HG03108 (cell line): ENCODE results near the gene NEURL1.

Experiments used
- ATAC-seq: cut with Tn5 transposase; IDR thresholded peaks from one replicate; pipeline ENCODE4 v1.9.1; 2021; ENCODE audit warnings: moderate library complexity; ENCODE audit not compliant: unreplicated experiment

The NEURL1 gene

DNA sequence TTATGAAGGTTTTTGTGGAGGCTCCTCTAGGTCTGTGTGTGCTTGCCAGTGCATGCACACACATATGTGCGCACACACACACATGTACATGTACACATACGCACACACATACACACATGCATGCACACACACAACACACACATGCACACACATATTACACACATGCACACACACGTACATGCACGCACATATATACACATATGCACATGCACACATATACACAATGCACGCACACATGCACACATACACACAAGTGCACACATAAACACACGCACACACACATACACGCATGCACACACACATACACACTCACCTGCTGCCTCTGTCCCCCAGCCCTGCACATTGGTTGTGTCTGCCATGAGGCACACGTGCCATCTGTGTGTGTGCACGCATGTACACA lies 66.3 kb downstream of the NEURL1 start:
- ATAC-seq: no peak

DNA sequence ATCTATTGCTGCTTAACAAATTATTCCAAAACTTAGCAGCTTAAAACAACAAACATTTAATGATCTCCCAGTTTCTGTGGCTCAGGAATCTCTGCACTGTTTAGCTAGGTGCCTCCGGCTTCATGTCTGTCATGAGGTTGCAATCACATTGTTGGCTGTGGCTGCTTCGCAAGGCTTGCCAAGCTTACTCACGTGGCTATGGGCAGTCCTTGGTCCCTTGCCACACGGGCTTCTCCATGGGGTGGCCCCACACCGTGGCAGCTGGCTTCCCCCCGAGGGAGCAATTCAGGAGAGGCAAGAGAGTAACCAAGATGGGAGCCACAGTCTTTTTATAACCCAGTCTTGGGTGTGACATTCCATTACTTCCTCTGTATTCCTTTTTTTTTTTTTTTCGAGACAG lies 67.4 kb downstream of the NEURL1 start:
- no peak for ATAC-seq

DNA sequence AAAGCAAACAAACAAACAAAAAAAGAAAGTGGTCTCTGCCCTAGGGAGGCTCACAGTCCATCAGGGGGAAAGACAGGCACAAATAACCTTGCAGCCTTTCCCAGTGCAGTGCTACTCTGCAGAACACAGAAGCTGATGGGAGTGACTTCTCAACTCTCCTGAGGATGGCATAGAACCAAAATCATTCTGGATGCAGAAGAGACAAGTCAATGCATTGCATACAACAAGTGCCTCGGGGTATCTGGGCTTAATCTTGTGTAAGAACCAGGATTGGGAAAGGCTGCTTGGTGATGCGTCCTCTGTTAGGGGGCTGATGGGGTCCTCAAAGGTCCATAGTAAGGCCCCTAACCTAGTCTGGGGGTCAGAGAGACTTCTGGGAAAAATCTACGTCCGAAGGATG lies 68.9 kb downstream of the NEURL1 start:
- no peak for ATAC-seq

DNA sequence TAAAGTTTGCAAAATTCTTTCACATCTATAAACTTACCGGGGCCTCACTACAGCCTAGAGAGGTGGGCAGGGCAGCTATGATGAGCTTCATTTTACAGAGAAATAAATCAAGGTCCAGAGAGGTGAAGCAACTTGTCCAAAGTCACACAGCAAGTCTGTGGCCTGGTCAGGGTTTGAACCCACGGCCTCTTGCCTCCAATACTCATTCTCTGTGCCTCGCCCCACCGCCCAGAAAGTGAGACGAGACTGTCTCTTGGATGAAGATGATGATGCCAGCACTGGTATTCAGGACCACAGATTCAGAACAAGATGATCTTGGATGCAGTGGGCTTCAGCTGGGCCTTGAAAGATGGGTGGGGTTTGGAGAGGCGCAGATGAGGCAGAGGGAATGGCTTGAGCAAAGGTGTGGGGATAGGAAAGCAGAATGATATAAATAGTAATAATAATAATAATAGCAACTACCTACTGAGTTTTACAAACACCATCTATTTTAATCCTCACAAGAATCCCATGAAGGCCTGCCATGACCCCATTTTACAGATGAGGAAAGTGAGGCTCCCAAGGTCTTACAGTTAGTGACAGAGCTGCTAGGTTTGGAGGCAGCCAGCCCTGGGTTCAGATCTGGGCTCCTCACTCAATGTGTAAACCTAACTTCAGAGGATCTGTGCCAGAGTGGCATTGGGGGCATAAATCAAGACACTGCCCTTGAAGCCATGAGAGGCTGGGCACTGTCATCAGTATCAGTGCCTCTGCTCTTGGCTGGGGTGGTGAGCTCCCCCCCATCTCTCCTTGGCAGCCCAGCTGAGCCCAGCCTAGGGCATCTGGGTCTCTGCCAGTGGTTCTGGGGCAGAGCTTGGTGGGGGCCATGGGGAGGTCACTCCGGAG lies 70.0 kb downstream of the NEURL1 start:
- no peak for ATAC-seq

DNA sequence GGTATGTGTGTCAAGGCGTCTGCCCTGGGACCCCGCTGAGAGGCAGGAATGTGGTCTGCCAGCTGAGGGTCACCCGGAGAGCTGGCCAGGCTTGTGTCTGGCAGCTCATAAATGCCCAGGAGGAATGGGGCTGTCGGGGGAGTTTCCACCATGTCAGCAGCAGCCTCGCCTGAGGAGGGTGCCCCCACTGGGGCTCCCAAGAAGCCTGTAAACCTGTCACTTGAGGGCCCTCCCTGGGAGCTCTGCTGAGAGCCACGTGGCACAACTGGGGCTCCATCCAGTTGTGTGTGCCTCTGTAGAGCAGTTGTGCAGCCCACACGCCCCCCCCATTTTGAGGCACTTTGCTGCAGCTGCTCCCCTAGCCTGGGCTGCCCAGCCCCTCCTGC lies 70.6 kb downstream of the NEURL1 start:
- ATAC-seq: no peak

DNA sequence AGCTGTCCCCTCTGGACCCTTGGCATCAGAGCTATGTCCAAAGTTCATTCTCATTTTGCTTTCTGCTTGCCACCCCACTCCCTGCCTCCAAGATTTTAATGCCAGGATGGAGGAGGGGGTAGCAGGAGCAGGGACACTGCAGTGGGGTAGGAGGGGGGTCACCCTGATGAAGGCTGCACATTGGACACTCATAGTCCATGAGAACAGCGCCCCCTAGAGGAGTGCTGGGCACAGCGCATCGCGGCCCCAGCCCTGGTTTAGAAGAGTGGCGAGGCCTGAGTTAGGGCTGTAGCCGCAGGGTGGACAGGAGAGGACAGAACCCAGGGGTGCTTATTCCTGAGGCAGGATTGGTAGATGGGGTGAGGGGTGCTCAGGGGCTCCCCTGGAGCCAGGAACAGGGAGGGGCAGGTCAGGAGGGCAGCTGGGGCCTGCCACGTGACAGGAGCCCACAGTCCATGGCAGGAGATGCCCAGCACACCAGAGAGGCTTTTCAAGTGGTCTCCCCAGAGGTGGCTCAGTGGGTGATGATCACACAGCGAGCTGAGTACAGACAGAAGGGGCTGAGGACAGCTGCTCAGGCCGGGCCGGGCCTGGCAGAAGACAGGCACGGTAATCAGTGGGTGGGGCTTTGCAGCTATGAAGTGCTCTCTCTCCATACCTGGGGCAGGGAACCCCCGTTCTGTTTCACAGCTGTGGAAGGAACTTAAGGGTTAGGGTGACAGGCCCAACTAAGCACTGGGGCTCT lies 71.4 kb downstream of the NEURL1 start:
- ATAC-seq: no peak

DNA sequence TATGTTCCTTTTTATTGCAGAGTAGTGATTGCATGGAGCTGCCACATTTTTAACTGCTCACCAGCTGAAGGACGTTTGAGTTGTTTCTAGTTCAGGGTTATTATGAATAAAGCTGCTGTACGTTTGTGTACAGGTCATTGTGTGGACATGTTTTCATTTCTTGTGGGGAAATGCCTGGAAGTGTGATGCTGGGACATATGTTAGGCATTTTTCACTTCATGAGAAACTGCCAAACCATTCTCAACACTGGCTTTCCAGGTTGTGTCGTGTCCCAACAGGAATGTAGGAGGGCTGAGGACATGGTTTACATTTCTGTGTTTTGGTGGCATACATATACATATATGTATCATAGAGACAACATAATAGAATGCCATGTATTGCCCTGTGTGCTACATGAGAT lies 73.0 kb downstream of the NEURL1 start:
- no peak for ATAC-seq

DNA sequence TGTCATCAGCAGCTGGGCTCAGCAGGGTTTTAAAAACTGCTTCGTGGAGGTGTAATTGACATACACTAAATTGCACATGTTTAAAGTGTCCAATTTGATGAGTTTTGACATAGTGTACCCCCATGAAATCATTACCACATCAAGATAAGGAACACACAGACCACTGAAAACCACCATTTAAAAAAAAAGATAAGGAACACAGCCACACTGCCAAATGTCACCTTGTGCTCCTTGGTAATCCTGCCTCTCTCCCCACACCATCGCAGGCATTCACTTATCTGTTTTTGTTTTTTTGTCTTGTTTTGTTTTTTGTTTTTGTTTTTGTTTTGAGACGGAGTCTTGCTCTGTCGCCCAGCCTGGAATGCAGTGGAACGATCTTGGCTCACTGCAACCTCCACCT lies 75.0 kb downstream of the NEURL1 start:
- ATAC-seq: no peak

DNA sequence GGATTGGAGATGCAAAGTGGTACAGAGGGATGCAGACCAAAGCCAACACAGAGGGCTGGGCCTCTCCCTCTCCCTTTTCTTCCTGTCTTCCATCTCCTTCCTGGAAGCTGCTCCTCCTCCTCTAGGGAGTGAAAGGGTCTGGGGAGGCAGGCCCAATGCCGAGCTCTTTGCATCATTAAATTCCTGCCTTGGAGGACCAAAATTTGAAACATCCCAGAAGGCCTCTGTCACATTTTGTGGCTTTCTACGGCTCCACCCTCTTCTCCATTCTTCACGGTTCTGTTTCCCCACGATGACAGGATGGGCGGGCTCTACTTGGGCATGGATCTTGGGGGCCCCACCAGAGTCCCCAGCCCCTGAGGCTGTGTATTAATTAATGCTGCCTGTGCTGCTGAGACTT lies 76.4 kb downstream of the NEURL1 start:
- no peak for ATAC-seq

DNA sequence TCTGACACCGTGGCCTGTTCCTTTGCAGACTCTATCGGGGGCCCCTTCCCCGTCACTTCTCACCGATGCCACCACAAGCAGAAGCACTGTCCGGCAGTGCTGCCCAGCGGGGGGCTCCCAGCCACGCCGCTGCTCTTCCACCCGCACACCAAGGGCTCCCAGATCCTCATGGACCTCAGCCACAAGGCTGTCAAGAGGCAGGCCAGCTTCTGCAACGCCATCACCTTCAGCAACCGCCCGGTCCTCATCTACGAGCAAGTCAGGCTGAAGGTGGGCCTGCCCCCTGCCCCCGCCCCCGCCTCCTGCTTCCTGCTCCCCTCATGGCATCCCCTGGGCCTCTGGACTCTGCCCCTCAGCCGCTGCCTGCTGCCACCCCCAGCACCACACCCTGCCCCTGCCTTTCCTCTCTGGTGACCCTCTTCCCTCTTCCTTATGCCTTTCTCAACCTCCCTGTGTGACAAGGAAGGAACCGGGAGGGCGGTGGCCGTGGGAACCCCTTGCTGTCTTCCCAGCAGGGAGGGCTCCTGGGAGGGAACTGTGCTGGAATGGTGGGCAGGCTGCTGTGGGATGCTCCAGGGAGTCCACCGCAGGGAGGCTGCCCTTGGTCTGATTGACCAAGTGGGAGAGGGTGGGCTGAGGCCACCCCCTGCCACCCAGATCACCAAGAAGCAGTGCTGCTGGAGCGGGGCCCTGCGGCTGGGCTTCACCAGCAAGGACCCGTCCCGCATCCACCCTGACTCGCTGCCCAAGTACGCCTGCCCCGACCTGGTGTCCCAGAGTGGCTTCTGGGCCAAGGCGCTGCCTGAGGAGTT lies 77.5 kb downstream of the NEURL1 start:
- ATAC-seq: no peak

DNA sequence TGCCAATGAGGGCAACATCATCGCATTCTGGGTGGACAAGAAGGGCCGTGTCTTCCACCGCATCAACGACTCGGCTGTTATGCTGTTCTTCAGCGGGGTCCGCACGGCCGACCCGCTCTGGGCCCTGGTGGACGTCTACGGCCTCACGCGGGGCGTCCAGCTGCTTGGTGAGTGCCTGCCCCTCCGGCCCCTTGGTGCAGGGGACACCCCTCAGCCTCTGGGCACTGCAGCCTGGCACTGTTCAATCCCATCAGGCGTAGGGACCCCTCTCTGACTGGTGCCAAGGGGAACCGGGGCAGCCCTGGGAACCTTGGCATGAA lies 78.1 kb downstream of the NEURL1 start:
- no peak for ATAC-seq

DNA sequence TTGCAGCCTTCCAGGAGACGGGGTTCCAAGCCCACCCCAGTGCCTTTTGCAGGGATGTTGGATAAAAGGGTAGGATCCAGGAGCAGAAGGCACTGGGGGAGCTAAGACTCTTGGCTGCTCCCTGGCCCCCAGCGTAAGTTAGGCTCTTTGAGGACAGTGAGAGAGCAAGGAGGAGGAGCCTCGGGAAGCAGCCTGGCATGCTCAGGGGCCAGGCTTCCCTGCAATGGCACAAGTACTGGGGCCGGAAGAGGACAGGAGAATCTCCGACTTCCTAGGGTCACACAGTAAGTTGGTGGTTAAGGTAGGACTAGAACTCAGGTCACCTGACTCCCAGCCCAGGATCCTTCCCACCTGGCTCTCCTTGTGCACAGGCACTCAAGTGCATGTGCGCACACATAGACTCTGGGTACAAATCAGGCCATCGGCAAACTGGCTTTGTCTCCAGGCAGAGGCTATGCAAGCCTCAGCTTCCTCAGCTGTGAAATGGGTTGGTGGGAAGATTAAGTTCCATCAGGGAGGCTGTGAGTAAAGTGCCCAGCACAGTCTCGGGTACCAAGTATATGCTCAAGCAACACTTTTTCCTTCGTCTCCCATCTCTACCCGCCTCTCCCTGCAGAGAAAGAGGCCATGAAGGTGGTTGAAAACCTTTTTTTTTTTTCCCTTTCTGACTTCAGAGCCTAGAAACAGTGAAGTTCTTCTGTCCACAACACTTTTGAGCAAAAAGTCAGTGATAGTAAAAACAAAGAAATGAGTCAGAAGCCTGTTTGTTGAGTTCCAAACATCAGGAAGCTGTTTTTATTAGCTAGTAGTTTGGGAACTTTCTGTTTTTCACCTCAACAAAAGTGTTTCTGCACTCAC lies 79.1 kb downstream of the NEURL1 start:
- ATAC-seq: no peak

DNA sequence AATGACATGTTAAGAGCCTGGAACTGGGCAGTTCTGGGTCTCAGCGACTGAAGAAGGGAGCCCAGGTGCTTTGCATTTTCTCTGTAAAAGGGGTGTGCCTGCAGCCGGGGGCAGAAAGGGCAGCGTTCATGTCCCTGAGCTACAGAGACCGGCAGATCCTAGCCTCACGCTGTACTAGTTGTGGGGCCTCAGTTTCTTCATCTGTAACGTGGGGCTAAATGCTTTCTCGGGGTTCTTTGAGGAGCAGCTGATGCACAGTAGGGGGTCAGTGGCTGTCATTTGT lies 79.6 kb downstream of the NEURL1 start:
- ATAC-seq: no peak

DNA sequence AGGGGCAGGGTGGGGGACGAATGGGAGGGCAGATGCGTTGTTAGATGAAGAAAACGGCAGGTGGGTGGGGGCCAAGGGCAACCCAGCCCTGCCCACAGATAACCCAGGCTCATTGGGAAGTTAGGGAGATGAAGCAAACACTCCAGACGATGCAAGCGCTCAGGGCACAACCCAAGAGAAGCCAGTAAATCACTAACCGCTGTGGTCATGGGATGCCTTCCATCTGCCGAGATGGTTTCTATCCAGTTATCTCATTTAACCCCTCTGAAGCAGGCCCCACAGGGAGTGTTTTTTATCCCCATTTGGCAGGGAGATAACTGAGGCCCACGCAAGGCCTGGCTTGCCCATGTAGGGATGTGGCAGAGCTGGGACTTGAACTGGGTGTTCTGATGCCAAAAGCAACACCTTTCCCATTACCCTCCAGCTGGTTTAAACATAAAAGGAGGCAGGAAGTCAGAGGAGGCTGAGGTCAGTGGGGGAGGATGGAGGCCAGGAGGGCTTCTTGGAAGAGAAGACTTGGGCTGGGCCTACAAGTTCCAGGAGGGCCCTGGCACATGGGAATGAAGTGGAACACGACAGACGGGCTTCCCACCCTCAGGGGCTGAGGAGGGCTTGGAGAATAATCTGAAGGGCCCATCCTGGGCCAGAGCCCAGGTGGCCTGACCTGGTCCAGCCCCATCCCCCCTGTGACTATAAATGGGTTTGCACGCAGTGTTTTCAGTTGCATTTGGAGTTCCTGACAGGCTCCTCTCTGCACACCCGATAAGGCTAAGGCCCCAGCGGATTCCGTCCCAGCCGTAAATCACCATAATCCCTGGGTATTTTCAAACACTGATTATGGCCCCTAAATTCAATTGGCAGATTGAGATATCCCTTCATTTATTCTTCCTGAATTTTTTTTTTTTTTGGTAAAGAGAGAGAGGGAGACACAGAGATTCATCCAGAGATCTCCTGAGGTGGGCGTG lies 80.9 kb downstream of the NEURL1 start:
- no peak for ATAC-seq

DNA sequence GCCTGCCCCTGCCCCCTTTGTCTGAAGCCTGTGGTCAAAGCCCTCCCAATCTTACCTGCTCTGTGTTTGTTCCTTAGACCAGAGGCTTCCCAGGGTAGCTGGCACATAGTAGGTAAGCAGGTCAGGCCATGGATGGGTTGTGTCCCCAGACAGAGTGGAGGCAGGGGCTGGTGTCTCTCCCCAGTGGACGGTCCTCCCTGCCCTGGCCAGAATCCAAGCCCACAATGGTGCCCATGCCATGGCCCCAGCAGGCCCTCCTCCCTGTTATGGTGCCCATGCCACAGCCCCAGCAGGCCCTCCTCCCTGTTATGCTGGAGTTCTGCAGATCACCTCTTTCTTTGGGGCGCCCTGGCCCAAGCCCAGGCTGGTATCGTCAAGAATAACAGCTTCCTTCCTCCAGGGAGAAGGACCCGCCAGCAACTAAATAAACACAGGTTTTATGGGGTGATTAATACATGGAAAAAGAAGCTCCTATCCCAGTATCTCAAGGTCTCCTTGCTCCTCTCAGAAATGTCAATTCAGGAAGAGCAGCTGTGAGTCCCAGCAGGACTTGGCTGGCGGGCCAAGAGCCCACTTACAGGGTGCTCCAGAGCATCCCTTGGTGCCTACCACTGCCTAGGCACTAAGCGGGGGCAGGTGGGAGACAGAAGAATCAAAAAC lies 82.0 kb downstream of the NEURL1 start:
- no peak for ATAC-seq

DNA sequence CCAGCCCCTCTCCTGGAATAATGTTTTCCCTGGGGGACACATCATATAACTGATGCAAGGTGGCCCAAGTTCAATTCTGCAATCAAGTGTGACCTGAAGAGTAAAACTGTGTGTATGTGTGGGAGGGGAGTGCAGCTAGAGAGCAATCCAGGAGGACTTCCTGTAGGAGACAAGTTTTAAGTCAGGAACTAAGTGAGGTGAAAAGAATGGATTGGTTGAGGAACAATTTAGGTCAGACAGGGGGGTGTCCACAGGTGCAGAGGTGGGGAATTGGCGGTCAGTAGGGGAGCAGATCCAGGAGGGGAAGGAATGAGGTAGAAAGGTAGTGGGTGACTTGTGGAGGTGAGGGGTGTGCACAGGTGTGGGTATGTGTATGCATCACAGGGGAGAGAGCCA lies 82.6 kb downstream of the NEURL1 start:
- ATAC-seq: no peak

DNA sequence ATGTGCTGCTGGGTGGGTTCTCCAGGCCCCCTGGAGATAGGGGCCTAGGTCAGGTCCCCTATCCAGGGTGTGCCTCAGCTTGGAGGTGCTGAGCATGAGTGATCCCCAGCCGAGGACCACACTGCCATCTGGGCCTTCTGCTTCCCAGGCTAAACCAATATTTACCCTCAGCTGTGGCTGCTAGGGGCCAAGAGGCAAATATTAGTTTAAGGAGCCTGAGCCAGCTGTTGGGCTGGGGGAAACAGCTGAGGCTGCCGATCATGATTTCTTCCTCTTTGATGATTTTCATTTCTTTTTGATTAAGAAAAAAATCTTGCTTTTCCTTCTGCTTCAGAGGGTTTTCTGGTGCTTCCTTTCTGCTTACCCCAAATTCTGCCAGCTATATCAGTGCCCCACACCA lies 83.4 kb downstream of the NEURL1 start:
- no peak for ATAC-seq

DNA sequence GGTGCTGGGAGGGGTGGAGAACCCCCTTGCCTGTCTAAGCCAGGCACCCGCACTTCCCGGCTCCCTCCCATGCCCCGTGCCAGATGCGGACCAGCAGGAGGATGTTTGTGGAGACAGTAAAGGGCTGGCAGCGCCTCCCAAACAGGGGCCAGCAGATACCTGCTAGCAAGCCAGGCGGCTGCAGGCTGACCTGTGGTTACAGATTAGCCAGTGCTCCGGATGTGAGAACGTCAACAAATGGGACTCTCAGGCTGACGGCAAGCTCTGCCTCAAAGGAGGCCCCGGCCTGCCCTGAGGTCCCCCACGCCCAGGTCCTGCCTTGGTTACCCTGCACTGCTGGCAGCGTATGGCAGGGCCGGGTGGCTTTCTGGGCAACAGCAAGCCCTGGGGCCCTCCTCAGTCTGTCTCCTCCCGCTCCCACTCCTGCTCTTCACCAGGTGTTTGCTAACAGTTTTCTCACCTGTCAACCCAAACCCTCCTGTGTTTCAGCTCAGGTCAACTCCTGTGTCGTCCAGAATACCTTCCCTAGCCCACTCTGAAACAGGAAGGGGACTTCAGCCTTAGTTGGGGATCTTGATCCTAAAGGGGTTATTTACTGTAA lies 85.4 kb downstream of the NEURL1 start:
- peak; percentile 91 for ATAC-seq

DNA sequence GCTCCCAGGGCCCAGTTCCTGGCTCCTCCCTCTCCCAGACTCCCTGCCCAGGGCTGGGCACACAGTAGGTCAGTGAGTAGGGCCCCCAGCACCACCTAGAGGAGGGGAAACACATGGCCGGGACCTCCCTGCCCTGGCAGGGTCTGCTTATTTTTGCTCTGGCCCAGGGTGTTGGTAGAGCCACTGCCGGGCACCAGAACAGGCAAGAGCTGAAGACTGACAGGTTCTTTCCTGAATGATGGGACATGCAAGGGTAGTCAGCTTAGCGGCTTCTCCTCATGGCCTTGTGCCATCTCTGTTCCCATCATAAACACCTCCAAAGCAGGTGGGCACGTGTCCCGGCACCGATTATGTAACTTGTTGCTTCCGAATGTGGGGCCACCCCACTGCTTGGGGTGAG lies 86.5 kb downstream of the NEURL1 start:
- ATAC-seq: no peak
